Peyer's patch (tissue), 4 donors: ENCODE results near the gene SLC29A2. TPM values are rescaled to one million over a fixed set of nuclear protein-coding genes. Genes with fewer than 3 reads are reported as not detected.

Experiments
- DNase-seq, 3 donors: peaks; one replicate each; pipeline ENCODE4 v3.0.0-alpha.2; 2017 to 2019
- H3K27ac ChIP-seq, 4 donors: fragments of 200-600 bp; sonication (generic); one replicate each; pipeline ENCODE4 v1.5.1; 2016 to 2019
- H3K27me3 ChIP-seq, 2 donors: fragments of 200-600 bp; sonication (generic); one replicate each; pipeline ENCODE4 v1.5.1; 2019
- H3K36me3 ChIP-seq, 3 donors: fragments of 200-600 bp; sonication (generic); one replicate each; pipeline ENCODE4 v1.5.1; 2016 to 2019
- H3K4me1 ChIP-seq, 4 donors: fragments of 200-600 bp; sonication (generic); one replicate each; pipeline ENCODE4 v1.5.1; 2016 to 2019
- H3K4me3 ChIP-seq, 4 donors: fragments of 200-600 bp; sonication (generic); 1 replicate in 3 of 4; 2 replicates in 1 of 4; pipeline ENCODE4 v1.5.1; 2016 to 2019; ENCODE audit warnings: mild to moderate bottlenecking in 1 of 4
- H3K9me3 ChIP-seq, 4 donors: fragments of 200-600 bp; sonication (generic); one replicate each; pipeline ENCODE4 v1.5.1; 2016 to 2019; ENCODE audit warnings: mild to moderate bottlenecking in 1 of 4
- POLR2A ChIP-seq, 2 donors: fragments of 450-650 bp; IDR thresholded peaks; one replicate each; pipeline ENCODE4 v1.5.1; 2017; ENCODE audit warnings: antibody characterized with exemption in 2 of 2, mild to moderate bottlenecking in 2 of 2, moderate library complexity in 2 of 2
- total RNA-seq, 4 donors: library from RNA; depleted of rRNA; stranded (reverse); fragments of >200 nt; gene quantifications; one replicate each; pipeline ENCODE4 v1.1.0, GENCODE V29; 2016
- TF ChIP-seq, protein P1 (sequence below), 6 experiments: fragments of 450-650 bp in 4 of 6; fragments of 200-600 bp in 2 of 6; sonication (generic) in 1 of 6; IDR thresholded peaks; one replicate each; pipeline ENCODE4 v1.5.1; 2017 to 2019; ENCODE audit warnings: antibody characterized with exemption in 6 of 6, mild to moderate bottlenecking in 3 of 6, moderate library complexity in 1 of 6

Gene SLC29A2
- total RNA-seq, 4 donors from 2014 or later, result 7.4 to 21.6 (median 17.1) TPM

- Histone ChIP-seq H3K9me3 (no peaks in the 10 kb centered on the region), H3K27ac (no peak overlapping the region), H3K36me3 (peaks cover 0 to 56% (median 0%) of the 10 kb centered on the region in 3 donors), H3K27me3 (no peaks in the 10 kb centered on the region), H3K4me1 (peaks cover 5 to 35% (median 19%) of the 10 kb centered on the region in 4 donors), H3K4me3 (no peak overlapping the region)
- DNase-seq, result no peak
- TF ChIP-seq POLR2A (IDR thresholded peaks at IDR 0.05), result no peak
- TF ChIP-seq, protein P1, sequence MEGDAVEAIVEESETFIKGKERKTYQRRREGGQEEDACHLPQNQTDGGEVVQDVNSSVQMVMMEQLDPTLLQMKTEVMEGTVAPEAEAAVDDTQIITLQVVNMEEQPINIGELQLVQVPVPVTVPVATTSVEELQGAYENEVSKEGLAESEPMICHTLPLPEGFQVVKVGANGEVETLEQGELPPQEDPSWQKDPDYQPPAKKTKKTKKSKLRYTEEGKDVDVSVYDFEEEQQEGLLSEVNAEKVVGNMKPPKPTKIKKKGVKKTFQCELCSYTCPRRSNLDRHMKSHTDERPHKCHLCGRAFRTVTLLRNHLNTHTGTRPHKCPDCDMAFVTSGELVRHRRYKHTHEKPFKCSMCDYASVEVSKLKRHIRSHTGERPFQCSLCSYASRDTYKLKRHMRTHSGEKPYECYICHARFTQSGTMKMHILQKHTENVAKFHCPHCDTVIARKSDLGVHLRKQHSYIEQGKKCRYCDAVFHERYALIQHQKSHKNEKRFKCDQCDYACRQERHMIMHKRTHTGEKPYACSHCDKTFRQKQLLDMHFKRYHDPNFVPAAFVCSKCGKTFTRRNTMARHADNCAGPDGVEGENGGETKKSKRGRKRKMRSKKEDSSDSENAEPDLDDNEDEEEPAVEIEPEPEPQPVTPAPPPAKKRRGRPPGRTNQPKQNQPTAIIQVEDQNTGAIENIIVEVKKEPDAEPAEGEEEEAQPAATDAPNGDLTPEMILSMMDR (IDR thresholded peaks at IDR 0.05), result no peak
Measured at GRCh38 chr11:66338276-66339161, 33.0 kb downstream of the SLC29A2 start.

- Histone ChIP-seq H3K9me3 (no peaks in the 10 kb centered on the region), H3K4me3 (no peak overlapping the region), H3K27ac (peak overlapping the region in 3 of 4 donors; percentile 61 to 72 (median 67)), H3K4me1 (peaks cover 5 to 31% (median 19%) of the 10 kb centered on the region in 4 donors), H3K27me3 (no peaks in the 10 kb centered on the region), H3K36me3 (peaks cover 0 to 68% (median 0%) of the 10 kb centered on the region in 3 donors)
- DNase-seq, result no peak
- no peak for TF ChIP-seq POLR2A (IDR thresholded peaks at IDR 0.05)
- TF ChIP-seq, protein P1 (IDR thresholded peaks at IDR 0.05), result no peak
Measured at GRCh38 chr11:66337103-66337899, 34.3 kb downstream of the SLC29A2 start.

- TF ChIP-seq POLR2A (IDR thresholded peaks at IDR 0.05), result peak; percentile 26 to 45
- TF ChIP-seq, protein P1 (IDR thresholded peaks at IDR 0.05), result peak in 2 of 6 experiments; percentile 19 to 27
- H3K4me1 ChIP-seq, result peaks cover 5 to 31% (median 19%) of the 10 kb centered on the region in 4 donors
- H3K27ac ChIP-seq, result peak within 1 kb of the TSS; percentile 61 to 81 (median 70)
- no peaks in the 10 kb centered on the region for H3K27me3 ChIP-seq
- H3K4me3 ChIP-seq, result peak within 1 kb of the TSS; percentile 42 to 92 (median 61)
- no peaks in the 10 kb centered on the region for H3K9me3 ChIP-seq
- peaks cover 0 to 69% (median 0%) of the 10 kb centered on the region in 3 donors for H3K36me3 ChIP-seq
- peak; percentile 44 to 79 (median 73) for DNase-seq
Measured at GRCh38 chr11:66336234-66337102, 35.1 kb downstream of the SLC29A2 start, which contains the start of gene RIN1. RIN1 (minus strand) TSS chr11:66336434; CDS start chr11:66336402, 32 bp downstream.

- peaks cover 5 to 31% (median 19%) of the 10 kb centered on the region in 4 donors for H3K4me1 ChIP-seq
- H3K36me3 ChIP-seq, result peaks cover 0 to 62% (median 0%) of the 10 kb centered on the region in 3 donors
- no peaks in the 10 kb centered on the region for H3K9me3 ChIP-seq
- H3K4me3 ChIP-seq, result peak overlapping the region; percentile 42 to 92 (median 61)
- H3K27me3 ChIP-seq, result no peaks in the 10 kb centered on the region
- no peak for DNase-seq
- TF ChIP-seq POLR2A (IDR thresholded peaks at IDR 0.05), result no peak
- TF ChIP-seq, protein P1 (IDR thresholded peaks at IDR 0.05), result no peak
- H3K27ac ChIP-seq, result peak overlapping the region; percentile 61 to 81 (median 70)
Measured at GRCh38 chr11:66335531-66336233, 35.9 kb downstream of the SLC29A2 start.
